Left ventricle myocardium inferior (tissue), 1 donor: ENCODE measurements around the gene CNNM3. TPM values are rescaled to one million over a fixed set of nuclear protein-coding genes. Genes with fewer than 3 reads are reported as not detected.

Source experiments
- DNase-seq: peaks from one replicate; pipeline ENCODE4 v3.0.0-alpha.2; 2020
- H3K27ac ChIP-seq: fragments of 200-600 bp; replicated peaks from 2 replicates; pipeline ENCODE4 v1.8.0; 2021
- H3K27me3 ChIP-seq: fragments of 200-600 bp; 2 replicates; pipeline ENCODE4 v1.8.0; 2021; ENCODE audit warnings: low read depth
- H3K36me3 ChIP-seq: fragments of 200-600 bp; 2 replicates; pipeline ENCODE4 v1.8.0; 2021
- H3K4me1 ChIP-seq: fragments of 200-600 bp; 2 replicates; pipeline ENCODE4 v1.8.0; 2021
- H3K4me3 ChIP-seq: fragments of 200-600 bp; 2 replicates; pipeline ENCODE4 v1.8.0; 2021; ENCODE audit warnings: mild to moderate bottlenecking, moderate library complexity
- H3K9me3 ChIP-seq: fragments of 200-600 bp; replicated peaks from 2 replicates; pipeline ENCODE4 v1.8.0; 2021
- CTCF ChIP-seq: fragments of 200-600 bp; IDR thresholded peaks from 2 replicates; pipeline ENCODE4 v1.8.0; 2021; ENCODE audit warnings: antibody characterized with exemption, mild to moderate bottlenecking, borderline replicate concordance
- intact Hi-C: fragments of 100-400 bp; cut with micrococcal nuclease; formaldehyde crosslinking; loops from one replicate; pipeline ENCODE4 v1.11.0; 2022
- total RNA-seq: library from RNA; stranded (reverse); fragmentation: NEBNext Ultra II Directional; extraction: Animal tissue kit (Norgen Biotek cat#: 25700); gene quantifications from one replicate; pipeline ENCODE4 v1.2.1, GENCODE V29; 2021
- donor health status: DM: no; HTN: yes; CAD: no; lungs with severe emphysema.

The CNNM3 gene
- total RNA-seq, 1 donor from 2014 or later, result 11.1 TPM

DNA sequence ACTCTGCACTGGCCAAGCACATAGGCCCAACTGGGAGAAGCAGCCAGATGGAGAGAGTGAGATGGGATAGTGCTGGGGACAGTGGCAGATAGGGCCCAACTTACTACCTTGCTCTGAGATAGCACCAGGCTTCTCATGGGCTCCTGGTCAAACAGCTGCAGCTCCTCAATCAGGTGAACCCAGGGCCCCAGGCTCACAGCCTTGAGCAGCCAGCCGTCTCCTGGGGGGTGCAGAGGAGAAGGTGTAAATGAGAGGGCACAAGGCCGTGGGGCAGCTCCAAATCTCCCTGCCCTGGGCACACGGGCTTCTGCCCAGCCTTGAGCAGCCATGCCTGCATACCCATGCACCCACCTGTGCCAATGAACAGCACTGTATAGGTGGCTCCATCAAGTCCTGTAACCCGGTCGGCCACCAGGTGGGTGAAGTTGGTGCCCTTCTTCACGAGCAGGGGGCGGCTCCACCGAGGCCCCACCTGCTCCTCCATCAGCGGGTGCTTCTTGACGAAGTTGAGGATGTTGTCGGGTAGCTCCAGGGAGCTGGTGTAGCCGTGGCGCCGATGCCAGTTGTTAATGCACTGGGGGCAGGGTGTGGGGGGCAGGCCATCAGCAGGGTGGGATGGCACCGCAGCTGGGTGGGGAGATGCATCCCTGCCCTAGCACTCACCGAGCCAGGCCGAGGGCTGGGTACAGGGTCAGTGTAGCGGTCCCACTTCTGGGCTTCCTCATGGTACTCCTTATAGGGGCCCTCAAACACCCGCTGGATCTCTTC, 47.7 kb downstream of the CNNM3 start:
- Histone ChIP-seq H3K36me3 (peaks cover 75% of the 10 kb centered on the region), H3K4me3 (no peak overlapping the region), H3K27ac (no peak overlapping the region), H3K4me1 (peaks cover 83% of the 10 kb centered on the region), H3K27me3 (no peaks in the 10 kb centered on the region), H3K9me3 (no peaks in the 10 kb centered on the region)
- TF ChIP-seq CTCF, result no peak
- DNase-seq, result peak; percentile 15
- intact Hi-C loops, result no loop called here

DNA sequence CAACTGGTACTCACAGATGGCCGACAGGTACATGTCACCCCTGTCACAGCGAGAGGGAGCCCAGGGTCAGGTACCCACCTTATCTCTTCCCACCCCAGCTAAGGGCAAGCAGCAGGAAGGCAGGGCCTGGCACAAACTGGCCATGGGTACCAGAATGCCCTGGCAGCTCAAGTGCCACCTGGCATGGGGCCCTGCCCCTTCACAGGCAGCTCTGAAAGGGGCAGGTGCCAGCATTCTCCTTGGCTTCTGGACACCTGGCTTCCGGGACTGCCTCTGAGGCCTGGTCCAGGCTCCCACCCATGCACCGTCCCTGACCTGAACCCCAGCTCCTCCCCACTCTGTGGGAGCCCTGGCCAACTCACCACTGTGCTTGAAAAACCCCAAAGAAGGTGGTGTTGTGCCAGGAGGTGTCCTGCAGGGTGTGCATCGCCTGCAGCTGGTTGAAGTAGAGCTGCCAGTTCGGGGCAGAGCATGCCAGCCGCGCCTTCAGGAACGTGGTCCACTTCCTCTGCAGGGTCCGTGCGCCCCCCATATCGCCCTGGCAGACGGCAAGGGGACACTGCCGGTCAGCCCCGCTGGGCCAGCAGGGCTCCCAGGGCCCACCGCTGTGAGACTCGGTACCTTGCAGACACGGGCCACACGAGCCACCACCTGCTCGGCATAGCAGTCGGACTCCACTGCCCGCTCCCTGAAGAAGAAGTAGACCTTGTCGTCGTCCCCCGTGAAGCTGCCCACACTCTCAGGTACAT, 48.4 kb downstream of the CNNM3 start:
- no peaks in the 10 kb centered on the region for H3K9me3 ChIP-seq
- peak overlapping the region; percentile 40 for H3K27ac ChIP-seq
- DNase-seq, result peak; percentile 80
- no peak for TF ChIP-seq CTCF
- peaks cover 75% of the 10 kb centered on the region for H3K36me3 ChIP-seq
- H3K27me3 ChIP-seq, result no peaks in the 10 kb centered on the region
- no peak overlapping the region for H3K4me3 ChIP-seq
- H3K4me1 ChIP-seq, result peaks cover 83% of the 10 kb centered on the region
- intact Hi-C loops, result no loop called here

GRCh38 chr2:96865654-96866053, 49.6 kb downstream of the CNNM3 start:
- peaks cover 82% of the 10 kb centered on the region for H3K4me1 ChIP-seq
- no peaks in the 10 kb centered on the region for H3K27me3 ChIP-seq
- no peak overlapping the region for H3K4me3 ChIP-seq
- no peak for TF ChIP-seq CTCF
- peaks cover 68% of the 10 kb centered on the region for H3K36me3 ChIP-seq
- DNase-seq, result no peak
- intact Hi-C loops, result no loop called here
- no peaks in the 10 kb centered on the region for H3K9me3 ChIP-seq
- H3K27ac ChIP-seq, result peak overlapping the region; percentile 98

- H3K4me1 ChIP-seq, result peaks cover 82% of the 10 kb centered on the region
- no peak for TF ChIP-seq CTCF
- no peaks in the 10 kb centered on the region for H3K9me3 ChIP-seq
- DNase-seq, result no peak
- no peaks in the 10 kb centered on the region for H3K27me3 ChIP-seq
- peak overlapping the region; percentile 83 for H3K4me3 ChIP-seq
- H3K36me3 ChIP-seq, result peaks cover 63% of the 10 kb centered on the region
- intact Hi-C loops, result no loop called here
- H3K27ac ChIP-seq, result peak overlapping the region; percentile 98
Measured at GRCh38 chr2:96866149-96866548, 50.1 kb downstream of the CNNM3 start.

DNA sequence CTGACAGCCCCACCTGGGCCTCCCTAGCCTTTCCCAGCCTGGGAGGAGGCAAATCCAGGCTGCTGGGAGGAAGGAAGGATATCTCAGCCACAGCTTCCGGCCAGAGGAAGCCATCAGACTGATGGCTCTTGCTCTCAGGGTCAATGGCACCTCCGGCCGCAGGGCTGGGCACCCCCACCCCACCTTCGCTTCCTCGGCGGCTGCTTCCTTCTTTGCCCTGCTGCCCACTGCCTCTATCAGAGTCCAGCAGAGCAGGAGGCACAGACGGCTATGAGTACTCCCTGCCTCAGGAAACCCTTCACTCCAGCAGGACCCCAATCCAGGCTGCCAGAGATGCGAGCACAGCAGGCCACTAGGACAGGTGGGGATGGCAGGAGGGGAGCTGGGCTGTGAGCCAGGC, 50.5 kb downstream of the CNNM3 start:
- intact Hi-C loops, result no loop called here
- no peak for TF ChIP-seq CTCF
- H3K9me3 ChIP-seq, result no peaks in the 10 kb centered on the region
- peaks cover 82% of the 10 kb centered on the region for H3K4me1 ChIP-seq
- peak overlapping the region; percentile 98 for H3K27ac ChIP-seq
- DNase-seq, result no peak
- H3K4me3 ChIP-seq, result peak overlapping the region; percentile 83
- H3K27me3 ChIP-seq, result no peaks in the 10 kb centered on the region
- H3K36me3 ChIP-seq, result peaks cover 58% of the 10 kb centered on the region
